ENCODE results near the gene RRAS2. TPM values are rescaled to one million over a fixed set of nuclear protein-coding genes. Genes with fewer than 3 reads are reported as not detected.

The RRAS2 gene
- polyA plus RNA-seq, 4 donors: 52.4 to 64.9 (median 60.8) TPM

GRCh38 chr11:14342906-14343305, 16.1 kb downstream of the RRAS2 start:
- DNase-seq (ENCODE audit: low read depth in 4 of 4, low spot score in 3 of 4): no peak

GRCh38 chr11:14341968-14342367, 17.0 kb downstream of the RRAS2 start:
- DNase-seq (ENCODE audit: low read depth in 4 of 4, low spot score in 3 of 4): no peak

- no peak for DNase-seq (ENCODE audit: low read depth in 4 of 4, low spot score in 3 of 4)
Measured at GRCh38 chr11:14340721-14341120, 18.3 kb downstream of the RRAS2 start.

GRCh38 chr11:14339356-14339755, 19.6 kb downstream of the RRAS2 start:
- DNase-seq (ENCODE audit: low read depth in 4 of 4, low spot score in 3 of 4): no peak

- DNase-seq (ENCODE audit: low read depth in 4 of 4, low spot score in 3 of 4): no peak
Measured at GRCh38 chr11:14336507-14337503, 22.2 kb downstream of the RRAS2 start.

DNA sequence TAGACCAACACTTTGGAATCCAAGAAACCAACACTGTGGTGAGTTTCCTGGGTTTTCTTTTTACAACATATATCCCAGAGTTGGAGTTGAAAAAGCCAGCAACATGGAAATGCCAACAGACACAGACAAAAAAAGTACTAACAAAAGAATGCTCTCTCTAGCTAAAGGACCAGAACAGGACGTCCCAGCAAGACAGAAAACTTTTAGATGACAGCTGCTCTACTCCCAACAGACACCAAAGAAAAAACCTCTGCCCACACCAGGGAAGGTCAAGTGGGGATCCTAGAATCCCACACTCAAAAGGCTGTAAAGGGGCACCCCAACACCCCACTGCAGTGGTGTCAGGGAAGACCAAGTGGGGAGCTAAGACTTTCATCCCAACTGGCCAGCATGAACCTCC, 23.3 kb downstream of the RRAS2 start:
- no peak for DNase-seq (ENCODE audit: low read depth in 4 of 4, low spot score in 3 of 4)

GRCh38 chr11:14334893-14335292, 24.1 kb downstream of the RRAS2 start:
- DNase-seq (ENCODE audit: low read depth in 4 of 4, low spot score in 3 of 4): no peak

DNA sequence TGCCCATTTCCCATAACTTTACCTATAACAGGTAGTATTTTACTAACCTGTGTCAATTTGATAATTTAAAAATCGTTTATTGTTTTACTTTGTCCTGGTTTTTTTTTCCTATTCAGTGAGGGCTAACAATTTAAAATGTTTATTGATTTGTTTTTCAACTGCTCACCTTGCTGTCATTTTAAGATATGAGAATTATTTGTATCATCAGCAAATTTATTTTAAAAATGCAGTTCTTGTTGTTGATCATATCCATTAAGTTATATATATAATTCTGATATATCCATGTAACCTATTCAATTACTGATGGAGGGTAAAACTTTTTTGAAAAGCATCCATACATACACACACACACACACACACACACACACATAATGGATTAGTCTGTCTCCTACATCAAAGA, 24.8 kb downstream of the RRAS2 start:
- DNase-seq (ENCODE audit: low read depth in 4 of 4, low spot score in 3 of 4): no peak

- no peak for DNase-seq (ENCODE audit: low read depth in 4 of 4, low spot score in 3 of 4)
Measured at GRCh38 chr11:14331476-14332136, 27.4 kb downstream of the RRAS2 start.

- DNase-seq (ENCODE audit: low read depth in 4 of 4, low spot score in 3 of 4): no peak
Measured at GRCh38 chr11:14330881-14331280, 28.1 kb downstream of the RRAS2 start.

- no peak for DNase-seq (ENCODE audit: low read depth in 4 of 4, low spot score in 3 of 4)
Measured at GRCh38 chr11:14329702-14330101, 29.3 kb downstream of the RRAS2 start.

DNA sequence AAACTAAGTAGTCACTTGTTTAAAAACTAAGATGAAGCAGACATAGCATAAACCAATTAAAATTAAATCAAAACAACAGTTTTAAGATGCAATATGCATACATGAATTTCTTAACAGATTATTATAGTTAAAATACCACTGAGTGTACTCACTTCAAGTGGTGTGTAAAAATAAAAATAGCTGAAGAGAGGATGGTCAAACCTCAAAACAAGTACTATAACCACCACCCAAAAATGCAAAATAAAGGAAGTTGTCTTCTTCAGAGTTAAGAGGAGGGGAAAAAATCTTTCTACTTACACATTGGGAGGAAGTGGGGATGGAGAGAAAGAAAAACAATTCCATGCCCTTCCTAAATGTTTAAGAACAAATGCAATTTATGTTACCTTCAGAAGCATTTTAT, 31.9 kb downstream of the RRAS2 start:
- no peak for DNase-seq (ENCODE audit: low read depth in 4 of 4, low spot score in 3 of 4)

DNA sequence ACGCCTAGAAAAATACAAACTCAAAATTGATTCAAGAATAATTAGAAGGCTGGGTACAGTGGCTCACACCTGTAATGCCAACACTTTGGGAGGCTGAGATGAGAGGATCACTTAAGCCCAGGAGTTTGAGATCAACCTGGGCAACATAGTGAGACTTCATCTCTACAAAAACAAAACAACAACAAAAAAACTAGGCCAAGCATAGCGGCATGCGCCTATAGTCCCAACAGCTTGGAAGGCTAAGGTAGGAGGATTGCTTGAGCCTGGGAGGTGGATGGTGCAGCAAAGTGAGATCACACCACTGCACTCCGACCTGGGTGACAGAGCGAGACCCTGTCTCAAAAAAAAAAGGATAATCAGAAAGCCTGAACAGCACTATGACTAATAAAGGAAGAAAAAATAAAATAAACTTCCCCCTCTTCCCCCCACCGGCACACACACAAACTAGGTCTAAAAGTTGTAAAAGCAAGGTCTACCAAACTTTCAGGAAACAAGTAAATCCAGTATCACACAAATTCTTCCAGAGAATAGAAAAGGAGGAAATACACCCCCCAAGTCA, 35.8 kb downstream of the RRAS2 start:
- DNase-seq (ENCODE audit: low read depth in 4 of 4, low spot score in 3 of 4): no peak

GRCh38 chr11:14322510-14322909, 36.5 kb downstream of the RRAS2 start:
- no peak for DNase-seq (ENCODE audit: low read depth in 4 of 4, low spot score in 3 of 4)

DNA sequence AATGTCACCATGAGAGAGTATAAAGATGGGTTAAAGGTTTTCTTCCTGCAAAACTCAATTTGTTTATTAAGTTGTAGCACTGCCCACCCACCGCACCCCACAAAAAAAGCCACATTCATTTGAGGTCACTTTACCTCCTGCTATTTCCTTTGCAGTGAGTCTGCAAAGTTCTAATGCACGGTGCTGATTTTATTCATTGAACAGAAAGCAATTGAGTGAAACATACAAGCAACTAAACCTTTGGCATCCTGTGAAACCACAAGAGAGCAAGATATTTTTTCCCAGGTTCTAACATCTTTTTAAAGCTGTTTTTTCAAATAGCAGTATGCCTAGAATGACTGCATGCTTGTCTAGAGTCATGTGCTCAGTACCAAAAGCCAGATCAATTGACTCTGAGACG, 39.0 kb downstream of the RRAS2 start:
- no peak for DNase-seq (ENCODE audit: low read depth in 4 of 4, low spot score in 3 of 4)

DNA sequence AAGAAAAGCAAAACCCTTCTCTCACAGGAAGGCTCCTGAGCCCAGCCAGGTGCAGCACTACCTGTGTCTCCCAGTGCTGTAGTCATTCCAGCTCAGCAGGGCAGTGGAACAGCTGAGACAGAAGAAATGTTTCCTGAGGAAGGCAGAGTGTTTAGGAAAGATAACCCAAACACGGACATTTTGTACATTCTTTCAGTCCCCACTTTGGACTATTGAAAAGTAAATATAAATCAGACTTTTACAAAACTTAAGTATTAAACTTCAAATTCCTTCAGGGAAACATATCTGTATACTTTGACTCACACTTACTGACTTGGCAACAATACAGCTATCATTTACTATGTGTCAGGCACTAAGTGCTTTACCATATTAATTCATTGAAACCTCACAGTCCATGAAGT, 40.4 kb downstream of the RRAS2 start:
- no peak for DNase-seq (ENCODE audit: low read depth in 4 of 4, low spot score in 3 of 4)

GRCh38 chr11:14317659-14318325, 41.2 kb downstream of the RRAS2 start:
- no peak for DNase-seq (ENCODE audit: low read depth in 4 of 4, low spot score in 3 of 4)

DNA sequence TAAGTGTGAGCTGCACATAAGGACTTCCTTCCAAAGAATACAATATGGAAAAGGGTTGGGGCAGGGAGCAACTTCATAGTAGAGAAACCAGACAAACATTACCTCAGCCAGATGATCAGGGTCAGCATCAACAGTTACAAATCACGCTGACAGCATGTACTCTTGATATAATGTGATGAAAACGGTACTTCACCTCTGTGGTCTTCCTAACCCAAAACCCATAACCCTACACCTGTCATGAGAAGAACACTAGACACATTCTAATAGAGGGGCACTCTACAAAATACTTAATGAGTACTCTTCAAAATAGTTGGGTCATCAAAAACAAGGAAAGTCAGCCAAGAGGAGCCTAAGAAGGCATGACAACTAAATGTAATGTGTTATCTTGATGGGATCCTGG, 43.9 kb downstream of the RRAS2 start:
- no peak for DNase-seq (ENCODE audit: low read depth in 4 of 4, low spot score in 3 of 4)

GRCh38 chr11:14314127-14314526, 44.9 kb downstream of the RRAS2 start:
- no peak for DNase-seq (ENCODE audit: low read depth in 4 of 4, low spot score in 3 of 4)

- no peak for DNase-seq (ENCODE audit: low read depth in 4 of 4, low spot score in 3 of 4)
Measured at GRCh38 chr11:14312736-14313438, 46.1 kb downstream of the RRAS2 start.
